GM12872 (cell line): ENCODE measurements around the gene MED20.

Experiments
- CTCF ChIP-seq: IDR thresholded peaks from 3 replicates; pipeline ENCODE4 v1.5.1; 2011; ENCODE audit warnings: low read depth, mild to moderate bottlenecking, low read length, moderate library complexity; ENCODE audit not compliant: insufficient read depth

Gene MED20

GRCh38 chr6:41964201-41964887 is 43.4 kb upstream of the MED20 start:
- TF ChIP-seq CTCF = no peak

- no peak for TF ChIP-seq CTCF
Observed at GRCh38 chr6:41963371-41963770, 42.4 kb upstream of the MED20 start.

- TF ChIP-seq CTCF = no peak
Observed at GRCh38 chr6:41960028-41960427, 39.1 kb upstream of the MED20 start.

- TF ChIP-seq CTCF = no peak
Observed at GRCh38 chr6:41958022-41958856, 37.3 kb upstream of the MED20 start.

- no peak for TF ChIP-seq CTCF
Observed at GRCh38 chr6:41957117-41957516, 36.2 kb upstream of the MED20 start.

- no peak for TF ChIP-seq CTCF
Observed at GRCh38 chr6:41955412-41955811, 34.5 kb upstream of the MED20 start.

- TF ChIP-seq CTCF = no peak
Observed at GRCh38 chr6:41954668-41955067, 33.7 kb upstream of the MED20 start.
